HG02588 (cell line): ENCODE results near the gene RELN.
"Not testable (repeated sequence)": the region's sequence is repeated elsewhere in the genome, so short reads cannot be mapped to it uniquely, and the experiment has no call there.

Experiments
- ATAC-seq: cut with Tn5 transposase; IDR thresholded peaks from one replicate; pipeline ENCODE4 v1.9.1; 2021; ENCODE audit warnings: mild to moderate bottlenecking, moderate library complexity; ENCODE audit not compliant: unreplicated experiment

Gene RELN

DNA sequence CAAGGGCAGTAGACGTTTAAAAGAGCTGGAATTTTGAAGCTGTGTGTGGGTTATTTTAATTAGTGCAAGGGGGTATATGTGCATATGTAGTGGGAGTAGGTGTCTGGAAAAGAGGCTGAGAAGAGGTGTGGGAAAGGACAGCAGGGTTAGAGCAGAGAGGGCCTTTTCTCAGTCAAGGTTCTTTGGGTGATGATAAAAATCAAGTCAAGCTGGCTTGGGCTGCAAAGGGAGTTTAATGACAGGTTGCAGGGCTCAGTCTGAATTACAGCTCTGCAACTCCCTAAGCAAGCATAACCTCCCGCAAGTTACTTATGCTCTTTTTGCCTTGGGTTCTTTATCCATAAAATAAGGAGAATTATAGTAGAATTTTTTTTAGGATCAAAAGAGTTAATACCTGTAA lies 83.5 kb downstream of the RELN start:
- no peak for ATAC-seq

DNA sequence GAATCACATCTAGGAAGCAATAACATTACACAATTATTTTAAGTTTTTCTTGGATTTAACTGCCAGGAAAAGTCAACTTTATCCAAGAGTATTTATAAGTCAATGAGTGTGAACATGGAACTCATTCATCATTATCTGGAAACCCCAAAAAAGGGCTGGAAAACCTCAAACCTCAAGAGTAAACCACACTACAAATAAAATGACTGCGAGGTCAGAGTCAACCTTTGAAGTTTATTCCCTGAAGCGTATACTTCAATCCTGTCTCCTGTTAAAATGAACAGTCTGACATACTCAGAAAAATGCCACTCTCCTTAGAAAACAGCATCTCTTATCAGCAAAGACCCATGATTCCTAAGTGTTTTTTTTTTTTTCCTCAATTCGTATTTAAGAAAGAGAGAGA lies 86.5 kb downstream of the RELN start:
- no peak for ATAC-seq

DNA sequence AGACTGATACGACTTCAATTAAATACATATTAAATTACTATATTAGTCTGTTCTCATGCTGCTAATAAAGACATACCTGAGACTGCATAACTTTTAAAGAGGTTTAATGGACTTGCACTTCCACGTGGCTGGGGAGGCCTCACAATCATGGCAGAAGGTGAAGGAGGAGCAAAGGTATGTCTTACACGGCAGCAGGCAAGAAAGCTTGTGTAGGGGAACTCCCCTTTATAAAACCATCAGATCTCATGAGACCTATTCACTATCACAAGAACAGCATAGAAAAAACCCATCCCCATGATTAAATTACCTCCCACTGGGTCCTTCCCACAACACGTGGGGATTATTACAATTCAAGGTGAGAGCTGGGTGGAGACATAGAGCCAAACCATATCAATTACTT lies 92.6 kb downstream of the RELN start:
- ATAC-seq = not testable (repeated sequence)

DNA sequence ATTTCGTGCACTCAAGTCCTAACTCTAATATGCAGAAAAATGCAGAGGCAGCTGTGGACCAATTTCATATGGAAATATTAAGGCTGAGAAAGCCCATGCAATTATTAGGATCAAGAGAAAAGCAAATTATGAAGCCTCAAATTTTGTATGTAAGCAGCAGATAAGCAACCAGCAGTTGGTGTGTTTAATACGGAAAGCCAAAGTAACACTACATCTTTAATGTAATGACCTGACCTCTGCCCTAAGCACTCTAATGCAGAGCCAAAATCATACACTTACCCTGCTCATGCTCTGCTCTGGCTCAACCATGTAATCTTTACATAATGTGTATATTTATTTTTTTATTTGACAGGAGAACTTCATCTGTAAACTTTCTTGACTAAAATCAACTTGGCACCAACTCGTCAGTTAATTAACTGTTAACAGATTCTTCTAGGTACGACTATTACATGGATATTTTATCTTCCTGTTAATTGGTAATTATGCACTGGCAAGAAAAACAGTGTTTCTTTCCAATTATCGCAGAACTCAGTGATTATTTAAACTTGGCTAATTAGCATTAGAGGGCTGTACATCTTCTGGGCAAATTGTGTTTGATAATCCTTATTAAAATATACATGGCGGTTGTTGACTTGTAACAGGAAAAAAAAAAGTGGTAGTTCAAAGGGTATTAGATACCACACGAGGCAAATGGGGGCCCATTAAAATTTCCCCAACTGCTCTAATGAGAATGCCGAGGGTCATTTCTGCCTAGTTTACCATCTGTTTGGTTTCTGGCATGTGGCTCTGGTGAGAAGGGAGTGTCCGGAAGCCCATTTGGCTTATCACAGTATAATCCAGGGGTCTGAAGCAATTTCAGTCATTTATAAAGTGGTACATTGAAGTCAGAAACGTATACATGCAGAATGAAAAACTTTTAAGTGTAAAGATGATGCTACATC lies 94.5 kb downstream of the RELN start:
- ATAC-seq = no peak

DNA sequence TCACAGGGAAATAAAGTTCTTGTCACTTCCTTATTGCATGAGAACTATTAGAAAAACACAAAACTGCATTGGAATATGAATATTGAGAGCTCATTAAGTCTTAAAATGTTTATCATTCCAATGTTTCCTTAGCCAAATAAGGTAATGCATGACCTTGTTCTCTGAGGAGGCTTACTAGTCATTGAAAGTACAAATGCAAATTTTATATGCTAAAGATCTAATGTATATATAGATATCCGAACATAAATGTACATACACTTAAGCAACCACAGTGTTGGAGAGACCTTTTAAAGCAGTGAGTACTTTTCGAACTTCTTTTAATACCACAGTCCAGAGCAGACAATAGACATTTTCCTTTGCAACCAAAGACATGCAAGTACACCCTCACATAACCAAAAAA lies 96.1 kb downstream of the RELN start:
- ATAC-seq = no peak

DNA sequence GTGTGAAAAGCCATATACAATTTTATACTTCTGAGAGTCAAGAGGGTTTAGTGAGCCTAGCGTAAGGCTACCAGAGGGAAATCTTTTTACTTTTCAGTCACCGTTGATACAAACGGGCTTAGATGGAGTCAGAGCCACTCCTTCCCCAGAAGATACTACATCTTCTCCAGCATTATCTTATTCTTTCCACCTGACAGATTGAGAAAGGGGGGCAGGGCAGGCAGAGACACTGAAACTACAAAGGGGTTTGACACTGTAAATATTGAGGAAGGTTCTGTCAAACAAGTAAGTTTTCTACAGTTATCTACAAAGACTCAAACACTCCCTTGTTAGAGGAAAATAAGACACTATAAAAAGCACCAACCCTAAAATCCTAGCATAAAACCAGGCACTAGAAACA lies 100.0 kb downstream of the RELN start:
- no peak for ATAC-seq

DNA sequence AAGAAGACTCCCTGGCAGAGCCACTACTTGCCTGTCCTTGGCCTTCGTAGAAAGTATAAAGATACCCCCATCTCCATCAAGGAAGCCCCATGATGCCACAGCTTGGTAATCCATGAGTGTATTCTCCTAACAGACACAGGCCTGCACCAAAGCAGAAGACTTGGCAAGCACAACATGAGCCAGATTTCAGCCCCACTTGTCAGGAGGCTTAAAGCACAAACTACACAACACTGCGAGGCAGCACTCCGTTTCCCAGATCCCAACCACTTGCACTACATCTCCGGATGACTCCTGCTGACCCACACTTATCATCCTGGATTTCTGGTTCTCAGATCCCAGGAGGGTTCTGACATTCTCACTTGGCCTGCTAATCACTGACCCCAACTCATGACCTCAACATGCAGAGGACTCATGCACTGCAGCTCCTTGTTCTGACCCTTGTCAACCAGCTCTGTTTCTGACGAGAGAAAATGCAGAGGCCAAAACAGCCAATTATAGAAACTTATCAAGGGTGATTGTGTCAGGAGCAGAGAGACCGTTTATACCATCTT lies 100.8 kb downstream of the RELN start:
- ATAC-seq = no peak

DNA sequence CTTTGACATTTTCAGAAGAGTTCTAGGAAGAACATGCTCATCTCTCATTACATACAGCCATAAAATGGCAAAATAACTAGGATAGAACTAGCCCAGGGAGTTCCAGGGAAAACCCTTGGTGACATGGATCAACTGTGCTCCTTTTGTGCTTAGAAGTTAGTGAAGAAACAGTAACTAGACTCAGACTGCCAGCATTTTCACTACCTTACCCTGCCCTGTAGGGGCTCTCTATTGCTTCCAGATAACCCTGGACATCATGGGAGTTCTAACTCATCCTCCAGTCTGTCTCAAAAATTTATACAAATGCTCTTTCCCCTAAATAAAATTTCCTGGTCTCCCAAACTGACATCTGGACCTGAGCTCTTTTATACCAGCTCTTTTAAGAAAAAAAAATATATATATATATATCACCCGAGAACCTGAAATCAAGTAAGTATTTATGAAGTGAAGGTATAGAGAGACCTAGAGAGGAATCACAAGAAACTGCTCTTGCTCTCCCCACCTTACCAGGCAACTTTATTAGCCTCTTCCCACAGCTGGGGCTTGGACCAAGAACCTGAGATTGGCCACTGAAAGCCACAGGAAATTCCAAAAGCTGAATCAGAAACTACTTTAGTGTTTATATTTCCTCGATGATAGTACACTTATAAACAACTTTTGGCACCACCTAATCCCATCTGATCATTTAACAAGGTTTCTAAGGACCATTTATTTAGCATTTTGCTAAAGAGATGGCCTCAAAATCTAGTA lies 101.4 kb downstream of the RELN start:
- ATAC-seq = no peak

DNA sequence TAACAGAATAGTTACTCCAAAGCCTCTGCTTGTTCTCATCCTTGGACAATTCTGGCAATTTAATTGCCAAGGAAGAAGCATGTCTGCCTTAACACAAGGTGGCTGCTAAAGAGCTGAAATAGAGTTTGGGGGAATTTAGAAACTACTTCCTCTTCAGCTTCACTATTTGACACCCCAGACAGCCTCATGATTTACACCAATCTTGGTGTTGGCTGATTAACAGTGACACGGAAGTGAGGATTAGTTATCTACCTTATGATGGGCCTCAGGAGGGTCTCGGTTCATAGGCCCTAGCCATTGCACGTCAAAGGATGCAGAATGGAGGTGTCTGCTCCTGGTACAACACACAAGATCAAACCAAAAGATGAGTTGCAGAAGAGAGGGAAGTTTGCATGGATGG lies 102.4 kb downstream of the RELN start:
- no peak for ATAC-seq

DNA sequence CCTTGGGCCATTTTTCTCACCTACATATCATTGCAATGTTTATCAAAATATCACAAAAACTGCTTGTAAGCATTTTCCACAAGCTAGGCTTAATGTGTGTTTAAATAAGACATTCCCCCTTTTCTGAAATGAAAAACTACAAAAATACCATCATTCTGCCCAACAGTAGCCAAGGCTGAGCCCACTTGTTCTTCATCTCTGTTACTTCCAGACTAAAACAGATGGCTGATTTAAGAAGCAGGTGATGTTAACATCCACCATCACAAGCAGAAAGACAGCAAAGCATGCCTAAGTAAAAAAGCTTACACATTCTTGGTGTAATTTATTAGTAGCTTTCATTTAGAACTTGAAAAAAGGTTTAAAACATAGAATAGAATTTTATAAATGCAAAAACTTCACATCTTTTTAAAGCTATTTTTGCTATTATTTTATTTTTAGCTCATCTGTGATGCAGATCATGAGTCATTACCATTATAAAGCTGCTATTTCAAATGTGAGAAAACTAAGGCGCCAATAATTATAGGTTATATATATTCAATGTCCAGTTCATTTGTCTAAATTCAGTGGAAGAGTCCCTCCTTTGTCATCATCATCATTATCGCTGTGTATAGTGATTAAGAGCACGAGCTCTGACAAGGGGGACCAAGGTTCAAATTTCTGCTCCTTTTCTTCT lies 109.4 kb downstream of the RELN start:
- ATAC-seq = no peak

DNA sequence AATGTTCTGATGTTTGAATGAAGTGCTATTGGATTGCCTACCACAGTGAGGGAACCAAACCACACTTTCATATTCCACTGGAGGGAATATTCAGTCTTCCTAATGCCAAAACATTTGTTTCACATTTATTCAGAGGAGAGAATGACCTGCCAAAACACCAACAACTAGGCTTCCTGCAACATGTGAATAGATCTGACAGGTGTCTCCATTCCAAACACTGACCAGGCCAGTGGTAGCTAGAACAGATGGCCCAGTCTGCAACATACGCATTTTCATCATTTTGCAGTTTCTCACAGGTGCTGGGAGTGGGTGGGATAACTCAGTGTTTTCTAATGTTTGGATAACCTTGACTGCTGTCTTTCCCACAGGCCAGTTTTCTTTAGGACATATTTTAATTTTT lies 110.0 kb downstream of the RELN start:
- no peak for ATAC-seq

DNA sequence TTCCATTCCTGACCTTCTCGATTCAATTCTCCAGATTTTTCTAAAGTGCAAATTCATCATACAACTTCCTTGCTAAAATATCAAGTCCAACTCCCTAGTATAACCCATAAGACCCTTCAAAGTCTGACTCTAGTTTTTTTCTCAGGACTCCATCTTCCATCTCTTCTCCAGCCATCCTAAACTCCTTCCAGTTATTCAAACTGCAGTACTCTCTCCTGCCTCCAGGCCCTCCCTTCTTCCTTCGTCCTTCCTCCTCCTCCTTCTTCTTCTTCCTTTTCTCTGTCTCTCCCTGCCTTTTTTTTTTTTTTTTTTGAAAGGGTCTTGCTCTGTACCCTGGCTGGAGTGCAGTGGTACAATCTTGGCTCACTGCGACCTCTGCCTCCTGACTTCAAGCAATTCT lies 111.9 kb downstream of the RELN start:
- ATAC-seq = no peak

DNA sequence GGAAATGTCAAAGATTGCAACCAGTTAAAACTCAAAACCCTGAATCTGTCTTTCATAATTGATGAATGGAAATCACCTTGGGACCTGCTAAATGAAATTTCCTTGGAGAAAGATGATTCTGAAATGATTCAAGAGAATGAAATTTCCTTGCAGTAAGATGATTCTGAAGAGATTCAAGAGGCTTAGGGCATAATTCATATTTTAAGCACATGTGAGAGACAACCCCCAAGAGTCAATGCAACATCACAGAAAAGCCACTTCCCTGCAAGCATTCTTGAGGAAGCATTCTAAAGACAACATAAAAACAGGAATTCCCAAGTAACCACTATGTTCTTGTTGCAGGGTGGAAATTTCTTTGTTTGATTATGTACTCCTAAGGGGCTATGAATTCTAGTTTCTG lies 113.7 kb downstream of the RELN start:
- no peak for ATAC-seq

DNA sequence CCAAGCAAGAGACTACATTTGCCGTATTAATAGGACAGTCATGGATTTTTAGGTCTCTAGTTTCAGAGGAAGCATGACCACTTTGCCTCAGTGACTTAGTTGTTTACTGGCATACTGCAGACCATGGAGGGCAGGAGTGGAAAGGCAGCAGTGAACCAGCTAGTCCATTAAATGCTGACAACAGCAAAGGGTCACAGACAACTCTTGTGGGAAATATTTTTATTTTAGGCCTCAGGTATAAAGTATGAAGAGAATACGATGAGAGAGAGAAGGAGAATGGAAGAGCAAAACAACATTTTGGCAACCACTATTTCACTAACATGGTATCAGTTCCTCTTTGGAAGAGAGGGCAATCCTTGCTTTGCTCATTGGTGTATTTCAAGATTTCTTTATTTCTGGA lies 118.0 kb downstream of the RELN start:
- ATAC-seq = no peak

DNA sequence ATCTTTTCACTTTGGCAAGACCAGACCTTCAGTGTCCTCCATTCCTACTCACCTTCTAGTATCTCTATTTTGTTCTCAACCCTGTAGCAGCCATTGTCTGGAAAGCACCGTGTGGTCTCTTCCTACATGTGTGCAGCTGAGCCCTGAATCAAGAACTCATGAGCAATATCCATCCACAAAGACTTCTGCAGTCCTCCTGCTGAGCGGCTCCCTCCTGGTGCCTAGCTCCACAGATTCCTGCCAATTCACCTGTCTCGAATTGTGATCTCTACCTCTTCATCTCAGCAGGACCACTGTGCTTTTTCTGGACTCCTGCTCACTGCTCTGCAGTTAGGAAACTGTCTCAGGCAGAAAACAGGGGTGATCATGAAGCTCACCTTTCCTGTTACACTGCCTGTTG lies 118.8 kb downstream of the RELN start:
- ATAC-seq = no peak

DNA sequence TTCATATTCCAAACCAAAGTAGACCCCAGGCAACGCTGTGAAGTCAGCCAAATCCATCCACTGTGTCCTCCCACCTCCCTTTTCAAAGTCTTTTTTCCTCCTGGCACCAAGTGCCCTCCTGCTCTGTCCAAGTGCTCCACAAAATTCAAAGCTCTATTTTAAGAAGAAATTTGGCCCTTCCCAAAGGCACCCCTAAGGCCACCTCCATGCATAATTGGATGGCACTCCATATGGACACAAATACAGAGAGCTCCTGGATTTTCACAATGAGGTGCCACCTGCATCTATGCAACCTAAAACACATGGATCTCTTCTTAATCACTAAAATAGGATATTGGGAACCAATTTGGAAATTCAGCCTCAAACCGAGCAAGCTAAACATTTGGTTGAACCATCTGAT lies 121.6 kb downstream of the RELN start:
- ATAC-seq = no peak

DNA sequence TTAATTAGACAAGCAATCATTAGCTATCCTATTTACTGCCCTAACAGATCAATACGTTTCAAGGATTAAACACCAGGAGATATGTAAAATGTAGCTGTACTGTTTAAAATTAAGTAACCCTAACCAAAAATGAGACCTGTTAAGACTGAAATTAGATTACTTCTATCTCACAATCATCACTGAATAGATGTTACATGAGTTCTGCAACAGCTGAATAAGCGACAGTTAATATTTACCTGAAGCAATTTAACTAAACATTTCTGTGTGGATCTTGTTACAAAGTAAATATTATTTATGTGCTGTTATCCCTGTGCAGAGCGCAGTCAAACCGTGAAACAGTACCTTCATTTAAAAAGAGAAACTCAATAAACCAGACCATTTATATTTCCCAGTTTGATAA lies 122.5 kb downstream of the RELN start:
- ATAC-seq = no peak

DNA sequence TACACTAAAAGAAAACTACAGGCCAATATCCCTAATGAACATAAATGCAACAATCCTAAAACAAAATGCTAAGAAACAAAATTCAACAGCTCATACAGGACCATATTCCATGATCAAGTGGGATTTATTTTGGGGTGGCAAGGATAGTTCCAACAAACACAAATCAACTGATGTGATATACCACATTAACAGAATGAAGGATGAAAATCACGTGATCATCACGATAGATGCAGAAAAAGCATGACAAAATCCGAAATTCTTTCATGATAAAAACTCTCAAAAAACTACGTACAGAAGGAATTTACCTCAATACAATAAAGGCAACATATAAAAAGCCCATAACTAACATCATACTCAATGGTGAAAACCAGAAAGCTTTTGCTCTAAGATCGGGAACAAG lies 124.0 kb downstream of the RELN start:
- no peak for ATAC-seq

DNA sequence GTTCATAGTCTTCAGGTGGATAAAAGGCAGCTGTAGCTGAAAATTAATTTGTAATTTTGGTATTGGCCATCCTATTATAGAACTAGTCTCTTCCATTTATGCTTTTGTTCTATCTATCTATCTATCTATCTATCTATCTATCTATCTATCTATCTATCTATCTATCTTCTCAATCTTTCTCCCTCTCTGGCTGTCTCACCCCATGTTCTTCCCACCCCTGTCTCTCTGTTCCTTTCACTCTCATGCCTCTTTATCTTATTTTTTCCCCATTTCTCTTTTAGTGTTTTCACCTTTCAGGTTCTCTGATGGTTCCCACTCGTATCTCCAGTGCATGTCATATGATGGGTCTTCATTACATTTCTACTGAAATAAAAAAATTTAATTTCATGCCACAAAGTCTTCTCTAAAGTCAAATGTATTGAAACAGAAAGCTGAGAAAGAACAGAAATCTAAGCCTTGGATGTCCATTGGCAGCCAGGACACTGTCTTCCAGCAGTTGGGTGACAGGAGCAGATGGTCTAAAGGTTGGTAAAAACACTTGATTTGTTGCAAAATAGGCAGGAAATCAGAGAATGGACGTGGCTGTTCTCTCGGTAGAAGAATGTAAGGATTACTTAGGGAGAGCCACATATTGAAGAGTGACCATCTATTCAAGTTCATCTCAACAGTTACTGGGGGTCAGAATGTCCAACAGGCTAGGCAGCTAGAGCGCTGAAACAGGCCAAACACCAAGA lies 127.0 kb downstream of the RELN start:
- no peak for ATAC-seq

DNA sequence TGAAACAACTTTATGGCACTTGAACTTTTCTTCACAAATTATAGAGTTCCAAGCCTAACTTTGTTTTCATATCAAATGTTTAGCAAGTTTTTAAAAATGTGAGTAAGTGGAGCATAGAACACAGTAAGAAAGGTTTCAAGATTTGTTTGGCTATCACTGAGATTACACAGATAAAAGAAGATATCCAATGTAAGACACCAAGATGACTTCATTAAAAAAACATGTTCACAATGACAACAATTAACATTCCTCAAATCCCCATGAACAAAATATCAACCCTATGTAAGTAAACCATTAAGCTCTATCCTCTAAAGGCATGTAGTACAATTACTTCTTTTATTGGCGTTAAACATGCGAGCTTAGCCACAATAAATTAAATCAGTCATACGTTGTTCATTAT lies 129.7 kb downstream of the RELN start:
- ATAC-seq = no peak

DNA sequence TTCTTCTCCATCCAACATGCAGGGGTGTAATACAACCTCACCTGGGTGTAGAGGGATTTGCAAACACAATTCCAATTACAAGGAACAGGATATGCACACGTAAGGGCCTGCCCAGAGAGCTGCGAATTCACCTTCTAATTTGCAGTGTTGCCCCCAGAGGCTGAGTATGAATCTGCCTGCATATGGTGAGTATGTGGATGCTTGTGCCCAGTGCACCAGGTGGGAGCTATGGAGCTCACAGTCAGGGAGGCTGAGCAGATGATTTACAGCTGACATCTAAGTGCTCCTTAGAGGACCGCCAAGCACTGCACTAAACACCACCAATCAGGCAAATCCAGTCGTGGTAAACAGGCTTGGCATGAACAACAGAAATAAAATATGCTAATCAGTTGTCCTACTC lies 132.0 kb downstream of the RELN start:
- no peak for ATAC-seq
